Ishikawa (cell line): ENCODE results near the gene C16orf90.

ENCODE experiments used
- CEBPB ChIP-seq: IDR thresholded peaks from 2 replicates; pipeline ENCODE4 v1.6.1; 2012
- CREB1 ChIP-seq: IDR thresholded peaks from 2 replicates; pipeline ENCODE4 v1.6.1; 2012; ENCODE audit warnings: low read depth
- EGR1 ChIP-seq: IDR thresholded peaks from 2 replicates; pipeline ENCODE4 v1.6.1; 2012
- EP300 ChIP-seq: IDR thresholded peaks from 2 replicates; pipeline ENCODE4 v1.6.1; 2012; ENCODE audit warnings: borderline replicate concordance
- FOXM1 ChIP-seq: IDR thresholded peaks from 2 replicates; pipeline ENCODE4 v1.6.1; 2012; ENCODE audit warnings: low read depth, borderline replicate concordance
- NFIC ChIP-seq: IDR thresholded peaks from 2 replicates; pipeline ENCODE4 v1.6.1; 2012
- RAD21 ChIP-seq: IDR thresholded peaks from 2 replicates; pipeline ENCODE4 v1.6.1; 2012; ENCODE audit warnings: low read depth
- TAF1 ChIP-seq: IDR thresholded peaks from 2 replicates; pipeline ENCODE4 v1.6.1; 2012; ENCODE audit warnings: low read depth, mild to moderate bottlenecking
- TCF12 ChIP-seq: IDR thresholded peaks from 2 replicates; pipeline ENCODE4 v1.6.1; 2012; ENCODE audit warnings: low read depth
- TEAD4 ChIP-seq: IDR thresholded peaks from 2 replicates; pipeline ENCODE4 v1.6.1; 2012
- YY1 ChIP-seq: IDR thresholded peaks from 2 replicates; pipeline ENCODE4 v1.6.1; 2012; ENCODE audit warnings: low read depth
- ZBTB7A ChIP-seq: IDR thresholded peaks from 2 replicates; pipeline ENCODE4 v1.6.1; 2012; ENCODE audit warnings: low read depth
- TF ChIP-seq, protein P1 (sequence below): IDR thresholded peaks from 2 replicates; pipeline ENCODE4 v1.6.1; 2012
- TF ChIP-seq, protein P2 (sequence below): IDR thresholded peaks from 2 replicates; pipeline ENCODE4 v1.6.1; 2012; ENCODE audit warnings: low read depth, mild to moderate bottlenecking
- TF ChIP-seq, protein P3 (sequence below): IDR thresholded peaks from 2 replicates; pipeline ENCODE4 v1.6.1; 2012

C16orf90 gene

GRCh38 chr16:3467921-3468320 is 27.4 kb downstream of the C16orf90 start:
- TF ChIP-seq CREB1 (no peak), EGR1 (no peak), RAD21 (no peak), TAF1 (no peak), ZBTB7A (no peak), EP300 (no peak), TCF12 (no peak), YY1 (no peak)
- TF ChIP-seq, protein P1, sequence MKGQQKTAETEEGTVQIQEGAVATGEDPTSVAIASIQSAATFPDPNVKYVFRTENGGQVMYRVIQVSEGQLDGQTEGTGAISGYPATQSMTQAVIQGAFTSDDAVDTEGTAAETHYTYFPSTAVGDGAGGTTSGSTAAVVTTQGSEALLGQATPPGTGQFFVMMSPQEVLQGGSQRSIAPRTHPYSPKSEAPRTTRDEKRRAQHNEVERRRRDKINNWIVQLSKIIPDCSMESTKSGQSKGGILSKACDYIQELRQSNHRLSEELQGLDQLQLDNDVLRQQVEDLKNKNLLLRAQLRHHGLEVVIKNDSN = no peak
- TF ChIP-seq, protein P2, sequence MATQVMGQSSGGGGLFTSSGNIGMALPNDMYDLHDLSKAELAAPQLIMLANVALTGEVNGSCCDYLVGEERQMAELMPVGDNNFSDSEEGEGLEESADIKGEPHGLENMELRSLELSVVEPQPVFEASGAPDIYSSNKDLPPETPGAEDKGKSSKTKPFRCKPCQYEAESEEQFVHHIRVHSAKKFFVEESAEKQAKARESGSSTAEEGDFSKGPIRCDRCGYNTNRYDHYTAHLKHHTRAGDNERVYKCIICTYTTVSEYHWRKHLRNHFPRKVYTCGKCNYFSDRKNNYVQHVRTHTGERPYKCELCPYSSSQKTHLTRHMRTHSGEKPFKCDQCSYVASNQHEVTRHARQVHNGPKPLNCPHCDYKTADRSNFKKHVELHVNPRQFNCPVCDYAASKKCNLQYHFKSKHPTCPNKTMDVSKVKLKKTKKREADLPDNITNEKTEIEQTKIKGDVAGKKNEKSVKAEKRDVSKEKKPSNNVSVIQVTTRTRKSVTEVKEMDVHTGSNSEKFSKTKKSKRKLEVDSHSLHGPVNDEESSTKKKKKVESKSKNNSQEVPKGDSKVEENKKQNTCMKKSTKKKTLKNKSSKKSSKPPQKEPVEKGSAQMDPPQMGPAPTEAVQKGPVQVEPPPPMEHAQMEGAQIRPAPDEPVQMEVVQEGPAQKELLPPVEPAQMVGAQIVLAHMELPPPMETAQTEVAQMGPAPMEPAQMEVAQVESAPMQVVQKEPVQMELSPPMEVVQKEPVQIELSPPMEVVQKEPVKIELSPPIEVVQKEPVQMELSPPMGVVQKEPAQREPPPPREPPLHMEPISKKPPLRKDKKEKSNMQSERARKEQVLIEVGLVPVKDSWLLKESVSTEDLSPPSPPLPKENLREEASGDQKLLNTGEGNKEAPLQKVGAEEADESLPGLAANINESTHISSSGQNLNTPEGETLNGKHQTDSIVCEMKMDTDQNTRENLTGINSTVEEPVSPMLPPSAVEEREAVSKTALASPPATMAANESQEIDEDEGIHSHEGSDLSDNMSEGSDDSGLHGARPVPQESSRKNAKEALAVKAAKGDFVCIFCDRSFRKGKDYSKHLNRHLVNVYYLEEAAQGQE = no peak

- TF ChIP-seq EGR1 = no peak
- TF ChIP-seq, protein P1 = no peak
Observed at GRCh38 chr16:3467182-3467581, 28.1 kb downstream of the C16orf90 start.

DNA sequence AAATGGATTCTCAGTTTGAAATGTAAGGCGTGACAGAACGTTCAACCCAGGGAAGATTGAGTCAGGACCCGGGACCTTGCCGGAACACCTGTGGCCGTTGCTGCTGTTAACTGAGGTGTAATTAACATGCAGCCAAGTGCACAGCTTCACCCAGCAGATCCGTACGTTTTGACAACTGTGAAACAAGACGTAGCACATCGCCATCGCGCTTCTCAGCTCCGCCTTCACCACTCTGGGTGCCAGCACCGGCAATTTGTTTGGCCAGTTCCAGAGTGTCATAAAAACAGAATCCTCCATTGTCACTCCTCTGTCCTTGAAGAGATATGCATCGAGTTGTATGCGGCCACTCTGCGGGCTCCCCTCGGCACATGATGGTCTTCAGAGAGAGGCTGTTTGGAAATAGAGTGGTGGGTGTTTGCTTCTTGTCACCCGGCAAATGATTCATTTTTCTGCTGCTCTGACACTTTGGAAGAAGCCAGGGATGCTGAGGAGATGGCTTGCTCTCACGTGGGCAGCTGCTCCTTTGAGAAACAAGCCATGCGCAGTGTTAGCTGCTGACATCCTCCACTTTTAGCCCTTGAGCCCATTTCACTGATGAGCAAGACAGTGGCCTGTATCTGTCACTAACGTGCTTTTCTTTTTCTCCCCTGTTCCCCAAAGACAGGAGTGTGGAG is 29.2 kb downstream of the C16orf90 start:
- TF ChIP-seq FOXM1 (no peak), TAF1 (no peak), CREB1 (no peak)
- TF ChIP-seq, protein P3, sequence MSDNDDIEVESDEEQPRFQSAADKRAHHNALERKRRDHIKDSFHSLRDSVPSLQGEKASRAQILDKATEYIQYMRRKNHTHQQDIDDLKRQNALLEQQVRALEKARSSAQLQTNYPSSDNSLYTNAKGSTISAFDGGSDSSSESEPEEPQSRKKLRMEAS = no peak
- TF ChIP-seq, protein P1 = no peak

DNA sequence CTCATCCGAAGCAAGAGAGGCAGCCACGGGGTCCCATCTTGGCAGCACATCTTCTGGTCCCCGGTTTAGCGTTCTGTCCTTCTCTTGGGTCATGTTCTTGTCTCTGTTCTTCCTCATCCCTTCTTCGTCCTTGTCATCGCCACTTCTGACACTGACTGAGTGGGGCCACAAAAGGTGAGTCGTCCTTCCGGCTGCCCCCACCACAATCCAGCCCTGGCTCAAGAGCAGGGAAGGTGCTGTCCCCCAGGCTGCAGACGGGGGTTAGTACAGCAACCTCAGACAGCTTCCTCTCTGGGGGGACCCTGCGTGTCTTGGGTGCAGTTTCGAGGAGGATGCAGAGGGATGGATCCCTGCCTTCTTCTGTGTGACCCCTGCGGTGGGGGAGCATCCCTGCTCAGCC is 30.0 kb downstream of the C16orf90 start:
- TF ChIP-seq CEBPB (no peak), CREB1 (no peak), TAF1 (no peak), RAD21 (no peak), TEAD4 (no peak), ZBTB7A (no peak), TCF12 (no peak), NFIC (no peak), YY1 (no peak), EGR1 (no peak), EP300 (no peak), FOXM1 (no peak)
- TF ChIP-seq, protein P2 = no peak
- TF ChIP-seq, protein P3 = no peak
- TF ChIP-seq, protein P1 = no peak

DNA sequence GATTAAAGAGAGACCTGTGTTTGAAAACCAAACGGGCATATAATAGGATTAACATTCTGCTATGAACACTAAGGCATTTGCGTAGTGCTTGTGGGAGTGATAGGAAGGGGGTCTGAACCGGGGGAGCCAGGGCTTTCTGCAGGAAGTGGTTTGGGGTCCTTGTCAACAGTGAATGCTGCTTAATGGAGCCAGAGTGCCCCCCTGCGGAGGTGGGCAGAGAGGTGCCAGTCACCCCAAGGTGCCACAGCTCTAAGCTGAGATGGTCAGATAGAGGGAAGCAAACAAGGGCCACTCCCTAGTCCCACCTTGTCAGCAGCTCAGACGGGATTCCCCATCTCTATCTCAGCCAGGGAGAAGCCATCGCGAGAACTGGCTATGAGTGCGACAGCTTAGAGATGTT is 34.1 kb downstream of the C16orf90 start:
- TF ChIP-seq, protein P2 = no peak
- TF ChIP-seq EP300 (no peak), ZBTB7A (no peak)
